ENCODE results near the gene BCR.

Gene BCR

DNA sequence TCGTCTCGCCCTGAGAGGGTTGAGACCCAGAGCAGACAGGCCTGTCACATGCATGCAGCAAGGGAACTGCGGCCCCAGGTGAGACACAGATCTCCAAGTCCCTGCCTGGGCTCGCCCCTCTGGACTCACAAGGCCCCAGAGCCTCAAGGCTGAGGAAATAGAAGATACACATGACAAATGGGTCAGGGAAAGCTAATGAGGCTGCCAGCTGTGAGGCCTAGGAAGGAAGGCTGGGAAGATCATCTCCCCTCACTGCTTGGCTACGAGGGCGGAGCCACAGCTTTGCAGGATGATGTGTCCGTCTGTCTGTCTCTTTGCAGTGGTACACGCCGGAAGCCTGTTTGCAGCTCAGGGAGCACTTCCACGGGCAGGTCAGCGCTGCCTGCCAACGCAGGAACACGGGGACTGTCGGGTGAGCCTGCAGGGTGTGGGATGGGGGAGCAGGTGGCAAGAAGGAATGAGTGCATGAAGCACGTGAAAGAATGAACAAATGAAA, 30.5 kb upstream of the BCR start:
- no peak for DNase-seq (ENCODE audit: low read depth, low spot score)
- H3K27ac ChIP-seq: no peak overlapping the region

DNA sequence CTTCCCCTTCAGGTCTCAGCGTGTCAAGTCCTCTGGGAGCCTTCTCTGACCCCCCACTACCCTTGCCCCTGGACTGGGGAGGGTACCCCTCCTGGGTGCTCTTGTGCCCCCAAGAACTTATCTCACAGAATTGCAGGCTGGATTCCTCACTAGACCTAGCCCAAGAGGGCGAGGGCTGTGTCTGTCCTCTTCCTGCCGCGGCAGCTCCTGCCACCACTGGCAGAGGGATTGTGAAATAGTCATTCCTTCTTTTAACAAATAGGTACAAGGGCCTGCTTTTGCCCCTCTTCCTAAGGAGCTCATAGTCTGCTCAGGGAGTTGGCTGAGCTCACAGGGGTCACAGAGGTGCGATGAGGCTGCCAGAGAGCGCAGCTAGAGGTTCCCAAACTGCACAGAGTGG, 29.5 kb upstream of the BCR start:
- H3K27ac ChIP-seq: no peak overlapping the region
- no peak for DNase-seq (ENCODE audit: low read depth, low spot score)

DNA sequence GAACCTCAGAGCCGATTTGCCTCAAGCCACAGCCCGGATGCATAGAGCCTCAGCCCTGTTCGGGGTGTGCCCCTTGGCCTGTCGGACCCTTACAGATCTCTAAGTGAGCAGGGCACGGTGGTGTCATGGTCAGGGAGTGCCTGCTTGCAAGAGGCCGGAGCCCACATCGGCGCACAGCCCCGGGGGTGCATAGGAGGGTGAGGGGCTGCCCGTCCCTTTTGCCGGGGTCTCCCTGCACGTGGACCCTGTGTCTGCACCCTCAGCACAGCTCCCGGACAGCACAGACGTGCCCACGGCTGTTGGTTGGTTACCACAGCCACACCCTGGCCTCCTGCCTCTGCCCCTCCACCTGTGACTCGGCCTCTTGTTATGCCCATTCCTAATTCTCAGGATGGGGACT, 28.5 kb upstream of the BCR start:
- no peak overlapping the region for H3K27ac ChIP-seq
- DNase-seq (ENCODE audit: low read depth, low spot score): no peak

DNA sequence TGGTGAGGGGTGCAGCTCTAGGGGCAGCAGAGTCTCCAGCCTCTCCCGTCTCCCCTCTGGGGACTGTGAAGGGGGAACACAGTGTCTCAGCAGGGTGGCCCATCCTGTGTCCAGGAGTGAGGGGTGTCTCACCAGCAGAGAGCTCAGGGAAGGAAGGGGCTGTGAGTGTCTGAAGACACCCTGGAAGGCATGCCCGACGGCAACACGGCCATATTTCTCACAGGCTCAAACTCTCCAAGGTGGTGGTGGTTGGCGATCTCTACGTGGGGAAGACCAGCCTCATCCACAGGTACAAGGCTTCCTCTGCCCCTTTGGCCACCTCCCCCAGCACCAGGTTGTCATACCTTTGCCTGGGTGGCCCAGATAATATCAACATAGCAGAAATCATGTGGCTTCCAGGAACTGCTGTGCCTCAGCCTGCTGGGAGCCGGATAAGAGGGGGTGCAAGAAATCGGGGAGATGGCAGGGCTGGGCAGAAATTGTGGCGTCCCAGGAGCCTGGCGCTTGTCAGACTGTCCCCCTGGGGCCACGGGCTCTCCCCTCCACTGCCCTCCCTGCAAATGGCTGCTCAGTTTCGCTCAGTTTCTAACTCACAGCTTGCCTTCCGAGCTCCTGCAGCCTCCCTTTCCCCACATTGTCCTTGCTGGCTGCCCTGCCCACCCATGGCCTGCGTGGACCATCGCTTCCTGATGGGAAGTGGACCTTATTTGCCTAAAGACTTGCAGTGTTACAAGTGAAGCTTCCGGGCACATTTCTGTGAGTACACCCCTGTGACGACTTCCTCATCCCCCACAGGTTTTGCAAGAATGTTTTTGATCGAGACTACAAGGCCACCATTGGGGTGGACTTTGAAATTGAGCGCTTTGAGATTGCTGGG, 27.8 kb upstream of the BCR start:
- DNase-seq (ENCODE audit: low read depth, low spot score): no peak
- no peak overlapping the region for H3K27ac ChIP-seq

DNA sequence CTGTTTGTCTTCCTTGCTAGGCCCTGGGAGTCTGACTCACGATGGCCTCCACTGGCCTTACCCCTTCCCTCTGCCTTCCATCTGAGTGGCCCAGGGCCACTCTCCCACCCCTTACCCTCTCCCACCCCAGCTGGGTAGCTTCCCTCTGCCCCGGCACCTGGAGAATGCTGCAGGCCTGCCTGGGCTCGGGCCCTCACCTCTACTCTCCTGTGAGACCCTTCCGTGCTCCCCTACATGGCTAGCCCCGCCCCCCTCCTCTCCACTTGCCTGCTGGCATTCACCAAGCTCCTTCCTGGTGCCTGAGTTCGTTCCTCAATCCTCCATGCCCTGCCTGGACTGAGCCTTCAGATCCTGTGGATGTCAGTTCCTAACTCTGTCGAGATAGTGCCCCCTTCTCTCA, 26.3 kb upstream of the BCR start:
- no peak for DNase-seq (ENCODE audit: low read depth, low spot score)
- no peak overlapping the region for H3K27ac ChIP-seq

DNA sequence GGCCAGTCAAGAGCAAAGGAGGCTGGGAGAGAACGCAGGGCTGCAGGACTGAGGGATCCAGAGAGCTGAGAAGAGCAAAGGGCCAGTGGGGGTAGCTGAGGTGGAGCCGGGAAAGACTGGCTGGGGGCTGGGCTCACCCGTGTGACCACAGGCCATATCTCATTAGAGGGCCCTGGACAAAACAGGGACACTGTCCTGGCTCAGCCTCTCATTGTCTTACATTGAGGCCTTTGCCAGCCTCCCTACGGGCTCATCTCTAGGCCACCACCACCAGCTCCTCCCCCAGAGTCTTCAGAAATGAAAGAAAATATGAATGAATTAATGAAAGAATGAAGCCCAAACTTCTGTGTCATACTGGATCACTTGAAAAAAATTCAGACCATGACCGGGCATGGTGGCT, 25.8 kb upstream of the BCR start:
- DNase-seq (ENCODE audit: low read depth, low spot score): no peak
- H3K27ac ChIP-seq: no peak overlapping the region

DNA sequence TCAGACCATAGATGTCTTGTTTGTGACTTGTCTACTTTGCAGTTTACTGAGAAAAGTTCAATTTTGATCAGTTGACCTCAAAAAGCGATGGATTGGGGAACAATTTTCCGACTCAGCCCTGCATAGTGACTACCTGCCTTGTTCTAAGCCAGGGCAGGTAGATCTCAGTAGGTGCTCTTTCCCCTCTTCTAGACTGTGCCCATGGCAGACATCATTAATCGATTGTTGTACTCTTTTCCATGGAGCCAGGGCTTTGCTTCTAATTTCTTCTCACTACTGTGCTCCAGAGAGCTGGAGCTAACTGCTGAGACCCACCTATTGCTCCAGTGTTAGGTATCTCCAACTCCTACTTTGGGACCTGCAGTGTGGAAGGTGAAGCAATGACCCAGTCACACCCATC, 25.2 kb upstream of the BCR start:
- no peak overlapping the region for H3K27ac ChIP-seq
- no peak for DNase-seq (ENCODE audit: low read depth, low spot score)

DNA sequence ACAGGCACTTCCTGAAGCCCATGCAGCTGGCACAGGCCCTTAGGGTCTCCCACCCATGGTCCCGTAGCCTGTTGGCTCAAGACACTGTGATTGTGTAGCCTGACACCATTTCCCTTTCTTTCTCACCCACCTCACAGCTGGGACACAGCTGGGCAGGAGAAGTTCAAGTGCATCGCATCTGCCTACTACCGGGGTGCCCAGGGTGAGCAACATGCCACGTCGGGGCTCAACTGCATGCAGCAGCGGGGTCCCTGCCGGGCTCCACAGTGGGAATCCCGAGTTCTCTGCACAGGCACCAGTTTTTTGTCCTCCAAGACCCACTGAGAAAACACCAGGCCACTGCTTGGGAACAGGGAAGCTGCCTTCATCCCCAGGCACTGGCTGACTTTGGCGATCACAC, 24.5 kb upstream of the BCR start:
- no peak for DNase-seq (ENCODE audit: low read depth, low spot score)
- no peak overlapping the region for H3K27ac ChIP-seq

DNA sequence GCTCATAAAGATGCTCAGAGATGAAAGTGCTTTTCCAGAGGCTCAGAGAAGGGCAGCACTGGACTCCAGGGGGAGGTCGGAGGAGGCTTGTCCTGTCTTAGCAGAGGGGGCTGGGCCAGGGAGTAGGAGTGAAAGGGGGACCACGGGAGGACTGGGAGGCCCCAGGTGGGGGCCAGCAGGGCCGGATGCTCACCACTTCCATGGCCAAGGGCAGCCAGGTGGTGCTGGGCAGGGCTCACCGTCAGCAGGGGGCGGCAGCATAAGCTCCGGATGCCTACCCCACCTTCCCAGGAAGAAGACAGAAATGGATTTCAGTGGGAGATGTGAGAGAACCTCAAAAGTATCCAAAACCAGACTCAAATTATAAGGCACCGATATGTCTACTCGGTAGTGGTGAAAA, 24.0 kb upstream of the BCR start:
- no peak overlapping the region for H3K27ac ChIP-seq
- DNase-seq (ENCODE audit: low read depth, low spot score): no peak

DNA sequence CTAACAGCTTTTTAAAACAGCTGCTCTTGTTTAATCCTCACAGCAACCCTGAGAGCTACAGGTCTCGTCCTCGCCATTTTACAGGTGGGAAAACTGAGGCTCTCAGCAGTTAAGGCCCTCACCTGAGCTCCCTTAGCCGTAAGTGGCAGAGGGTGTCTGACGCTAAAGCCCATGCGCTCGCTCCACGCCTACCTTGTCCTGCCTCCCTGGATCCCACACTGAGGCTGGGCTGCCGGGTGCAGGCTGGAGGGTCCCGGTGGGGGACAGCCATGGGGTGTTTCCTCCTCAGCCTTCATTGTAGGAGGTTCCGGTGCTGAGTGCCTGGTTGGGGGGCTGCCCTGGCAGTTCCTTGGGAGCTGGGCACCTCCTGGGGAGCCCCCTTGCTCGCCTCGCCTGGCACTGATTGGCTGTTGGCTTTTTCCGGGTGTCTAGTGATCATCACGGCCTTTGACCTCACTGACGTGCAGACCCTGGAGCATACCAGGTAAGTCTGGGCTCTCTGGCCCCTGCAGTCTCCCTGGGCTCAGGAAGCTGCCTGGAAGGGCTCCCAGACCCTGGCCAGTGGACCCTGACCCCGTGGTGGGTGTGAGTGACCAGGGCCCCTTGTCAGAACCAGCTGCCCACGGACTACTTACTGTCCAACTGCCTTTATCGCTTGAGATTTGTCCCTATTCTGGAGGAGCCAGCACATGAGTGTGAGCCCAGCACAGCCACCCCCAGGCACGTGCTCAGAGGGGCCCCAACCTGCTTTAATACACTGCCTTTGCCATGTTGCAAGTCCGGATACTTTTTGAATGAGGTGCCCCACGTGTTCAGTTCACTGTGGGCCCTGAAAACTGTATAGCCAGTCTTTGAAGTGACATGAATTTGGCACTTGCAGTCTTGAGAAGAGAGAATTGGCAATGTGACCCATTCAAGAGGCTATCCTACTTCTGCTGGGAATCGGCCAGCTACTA, 22.5 kb upstream of the BCR start:
- H3K27ac ChIP-seq: no peak overlapping the region
- DNase-seq (ENCODE audit: low read depth, low spot score): no peak

DNA sequence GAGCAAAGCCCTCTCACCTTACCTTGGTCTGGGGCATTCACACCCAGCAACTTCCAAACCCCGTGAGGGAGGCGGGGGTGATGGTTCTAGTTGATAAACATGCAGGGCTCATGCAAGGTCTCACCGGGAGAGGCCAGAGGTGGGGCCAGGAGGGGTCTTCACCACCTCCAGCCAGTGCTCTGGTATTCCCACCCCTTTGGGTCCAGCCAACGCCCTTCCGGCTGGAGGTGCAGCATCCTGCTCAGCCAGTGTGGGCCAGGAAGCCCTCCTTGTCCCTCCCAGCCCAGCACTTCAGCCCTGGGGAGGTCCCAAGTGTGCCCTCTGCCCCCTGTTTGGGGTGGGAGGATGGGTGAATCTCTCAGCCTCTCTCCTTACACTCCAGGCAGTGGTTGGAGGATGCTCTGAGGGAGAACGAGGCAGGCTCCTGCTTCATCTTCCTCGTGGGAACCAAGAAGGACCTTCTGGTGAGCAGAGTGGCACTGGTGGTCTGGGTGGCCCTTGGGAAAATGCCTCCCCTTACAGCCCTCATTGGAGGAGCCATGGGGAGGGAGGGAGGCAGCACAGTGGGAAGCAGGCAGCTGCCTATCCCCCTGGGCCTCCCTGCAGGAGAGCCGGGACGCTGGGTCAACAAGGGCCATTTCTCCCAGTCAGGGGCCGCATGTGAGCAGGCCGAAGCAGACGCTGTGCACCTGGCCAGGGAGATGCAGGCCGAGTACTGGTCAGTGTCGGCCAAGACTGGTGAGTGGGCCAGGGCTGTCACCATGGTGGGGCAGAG, 21.6 kb upstream of the BCR start:
- no peak for DNase-seq (ENCODE audit: low read depth, low spot score)
- H3K27ac ChIP-seq: no peak overlapping the region

DNA sequence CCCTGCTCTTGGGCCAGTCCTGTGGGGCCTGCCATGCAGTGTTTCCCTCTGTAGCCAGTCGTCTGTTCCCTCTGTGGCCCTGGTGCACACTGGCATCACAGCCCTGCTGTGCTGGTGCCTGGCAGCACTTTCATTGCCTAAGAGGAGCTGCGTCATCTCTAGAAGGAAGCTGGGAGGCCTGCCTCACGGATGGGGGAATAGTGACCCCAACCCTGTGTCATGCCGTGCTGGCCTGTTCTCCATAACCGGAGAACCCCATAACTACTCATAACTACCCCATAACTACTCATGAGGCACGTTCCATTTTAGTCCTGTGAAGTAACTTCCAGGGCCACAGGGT, 21.0 kb upstream of the BCR start:
- H3K27ac ChIP-seq: no peak overlapping the region
- no peak for DNase-seq (ENCODE audit: low read depth, low spot score)

DNA sequence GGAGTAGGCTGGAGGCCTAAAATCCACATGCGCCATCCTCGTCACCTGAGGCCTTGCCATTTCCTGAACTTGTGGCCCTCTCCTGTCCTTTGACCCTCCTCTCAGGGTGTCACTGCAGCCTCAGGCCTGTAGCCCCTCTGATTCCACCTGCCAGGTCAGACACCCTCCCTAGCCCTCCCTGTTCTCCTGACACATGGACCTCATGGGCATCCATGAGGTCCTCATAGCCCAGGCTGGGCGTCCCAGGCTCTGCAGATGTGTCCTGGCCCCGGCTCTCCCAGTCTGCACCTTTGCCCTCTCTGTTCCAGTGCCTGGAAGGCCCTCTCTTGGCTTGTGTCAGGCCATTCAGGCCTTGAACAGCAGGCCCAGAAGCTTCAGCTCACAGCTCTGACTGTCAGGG, 19.3 kb upstream of the BCR start:
- no peak for DNase-seq (ENCODE audit: low read depth, low spot score)
- H3K27ac ChIP-seq: no peak overlapping the region

DNA sequence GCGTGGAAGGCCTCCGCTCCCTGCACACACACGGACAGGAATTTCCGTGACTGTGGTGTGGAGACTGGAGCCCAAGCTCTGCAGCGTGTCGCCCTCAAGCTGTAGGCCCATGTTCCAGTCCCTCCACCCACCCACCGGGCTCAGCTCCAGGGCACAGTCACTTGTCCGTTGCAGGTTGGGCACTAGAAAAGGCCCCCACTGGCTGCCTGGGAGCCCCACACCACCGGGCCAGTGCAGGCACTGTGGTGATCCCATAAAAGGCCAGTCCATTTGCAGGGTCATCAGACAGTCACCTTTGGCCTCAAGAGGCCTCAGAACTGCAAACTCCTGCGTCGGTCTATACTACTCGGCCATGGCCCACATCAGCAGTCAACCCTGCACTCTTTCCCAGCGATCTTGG, 18.7 kb upstream of the BCR start:
- DNase-seq (ENCODE audit: low read depth, low spot score): no peak
- H3K27ac ChIP-seq: no peak overlapping the region

DNA sequence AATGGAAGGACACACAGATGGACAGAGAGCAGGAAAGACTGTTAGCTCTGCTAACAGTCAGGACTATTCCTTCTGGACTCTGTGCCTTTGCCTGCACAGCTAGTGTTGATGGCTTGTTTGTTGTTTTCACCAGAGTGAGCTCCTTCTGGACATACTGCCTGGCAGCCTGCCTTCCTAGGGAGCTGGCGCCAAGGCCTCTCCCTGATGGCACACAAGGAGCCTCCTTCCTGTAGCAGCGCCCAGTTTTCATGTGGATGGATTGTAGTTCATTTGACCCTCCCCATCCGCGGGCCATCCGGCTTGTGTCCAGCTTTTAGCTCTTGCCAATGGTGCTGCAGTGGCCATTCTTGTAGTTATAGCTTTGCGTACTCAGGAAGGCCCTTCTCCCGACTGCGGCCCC, 16.6 kb upstream of the BCR start:
- no peak for DNase-seq (ENCODE audit: low read depth, low spot score)
- no peak overlapping the region for H3K27ac ChIP-seq

DNA sequence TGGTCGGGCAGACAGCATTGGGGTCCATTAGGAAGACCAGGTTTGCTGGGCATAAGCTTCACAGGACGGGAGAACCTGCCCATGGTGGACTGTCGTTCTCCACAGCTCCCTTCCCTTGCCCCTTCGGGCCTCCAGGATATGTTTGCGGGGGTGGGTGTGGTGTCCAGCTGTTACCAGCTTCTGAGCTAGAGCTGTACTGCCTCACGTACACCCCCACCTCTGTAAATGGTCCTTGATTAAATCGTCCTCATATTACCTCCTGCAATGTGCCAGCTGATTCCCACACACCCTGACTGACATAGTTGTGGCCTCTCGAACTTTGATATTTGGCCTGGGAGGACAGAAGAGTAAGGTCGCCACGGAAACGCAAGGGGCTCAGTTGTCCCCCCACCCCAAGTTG, 16.2 kb upstream of the BCR start:
- DNase-seq (ENCODE audit: low read depth, low spot score): no peak
- no peak overlapping the region for H3K27ac ChIP-seq

DNA sequence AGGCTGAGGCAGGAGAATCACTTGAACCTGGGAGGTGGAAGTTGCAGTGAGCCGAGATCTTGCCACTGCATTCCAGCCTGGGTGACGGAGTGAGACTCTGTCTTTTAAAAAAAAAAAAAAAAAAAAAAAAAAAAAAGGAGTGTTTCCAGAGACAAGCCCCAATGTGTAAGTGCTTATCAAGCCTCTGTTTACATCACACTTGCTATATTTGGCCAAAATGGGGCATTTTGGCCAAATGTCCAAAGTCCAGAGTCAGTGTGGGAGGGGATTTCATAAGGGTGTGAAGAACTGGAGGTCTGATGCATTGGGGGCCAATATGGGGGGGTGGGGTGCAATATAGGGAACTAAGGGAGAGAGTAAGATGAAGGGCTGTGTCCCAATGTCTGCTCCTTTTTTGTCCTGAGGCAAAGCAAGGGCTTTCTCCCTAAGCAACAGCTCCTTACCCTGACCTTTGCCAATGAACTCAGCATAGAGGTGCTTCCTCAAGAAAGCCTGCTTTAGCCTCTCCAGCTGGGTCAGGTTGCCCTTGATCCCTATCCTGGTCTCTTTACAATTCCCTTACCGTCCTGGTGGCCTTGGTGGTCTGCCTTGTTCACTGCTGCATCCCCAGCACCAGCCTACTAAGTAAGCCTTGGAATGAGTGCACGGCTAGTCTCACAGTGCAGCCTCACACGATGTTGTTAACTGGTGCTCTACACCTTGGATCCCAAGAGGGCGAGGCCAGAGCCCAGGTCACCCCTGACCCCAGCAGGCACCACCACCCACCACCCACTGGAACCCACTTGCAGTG, 14.1 kb upstream of the BCR start:
- DNase-seq (ENCODE audit: low read depth, low spot score): no peak

DNA sequence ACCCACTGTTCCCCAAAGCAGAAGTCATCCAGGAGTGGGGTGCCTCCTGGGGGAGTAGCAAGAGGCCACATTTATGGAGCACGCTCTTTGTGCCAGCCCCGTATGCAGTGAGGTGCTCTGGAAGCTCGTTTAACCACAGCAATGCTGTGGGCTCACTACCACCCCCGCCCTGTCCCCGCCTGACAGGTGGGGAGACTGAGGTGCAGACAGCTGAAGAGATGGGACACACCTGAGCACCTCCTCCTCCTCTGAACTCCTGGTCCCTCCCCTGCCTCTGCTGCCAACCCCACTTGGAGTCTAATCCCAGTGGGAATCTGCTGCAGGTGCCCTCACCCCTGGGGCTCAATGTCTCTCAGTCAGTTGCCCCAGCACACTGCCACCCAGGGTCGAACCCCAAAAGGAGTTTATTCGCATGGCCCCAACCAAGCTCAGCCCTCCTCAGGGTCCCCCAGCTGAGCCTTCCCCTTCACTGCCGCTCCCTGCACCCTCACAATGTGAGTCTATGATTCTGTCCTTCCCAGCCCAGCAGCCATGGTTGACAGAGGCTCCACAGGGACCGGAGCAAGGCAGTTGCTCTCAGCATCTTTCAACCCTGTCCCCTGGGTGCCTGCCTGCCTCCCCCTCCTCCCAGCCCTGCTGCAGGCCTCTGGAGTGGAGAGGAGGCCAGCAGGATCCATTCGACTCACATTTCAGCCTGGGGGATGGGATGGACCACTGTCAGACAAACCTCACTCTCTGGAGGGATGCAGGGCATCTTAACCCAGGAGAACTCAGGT, 13.3 kb upstream of the BCR start:
- H3K27ac ChIP-seq: no peak overlapping the region
- DNase-seq (ENCODE audit: low read depth, low spot score): no peak

More for the DNA sequence above, 14.1 kb upstream of the BCR start:
- H3K27ac ChIP-seq: no peak overlapping the region

DNA sequence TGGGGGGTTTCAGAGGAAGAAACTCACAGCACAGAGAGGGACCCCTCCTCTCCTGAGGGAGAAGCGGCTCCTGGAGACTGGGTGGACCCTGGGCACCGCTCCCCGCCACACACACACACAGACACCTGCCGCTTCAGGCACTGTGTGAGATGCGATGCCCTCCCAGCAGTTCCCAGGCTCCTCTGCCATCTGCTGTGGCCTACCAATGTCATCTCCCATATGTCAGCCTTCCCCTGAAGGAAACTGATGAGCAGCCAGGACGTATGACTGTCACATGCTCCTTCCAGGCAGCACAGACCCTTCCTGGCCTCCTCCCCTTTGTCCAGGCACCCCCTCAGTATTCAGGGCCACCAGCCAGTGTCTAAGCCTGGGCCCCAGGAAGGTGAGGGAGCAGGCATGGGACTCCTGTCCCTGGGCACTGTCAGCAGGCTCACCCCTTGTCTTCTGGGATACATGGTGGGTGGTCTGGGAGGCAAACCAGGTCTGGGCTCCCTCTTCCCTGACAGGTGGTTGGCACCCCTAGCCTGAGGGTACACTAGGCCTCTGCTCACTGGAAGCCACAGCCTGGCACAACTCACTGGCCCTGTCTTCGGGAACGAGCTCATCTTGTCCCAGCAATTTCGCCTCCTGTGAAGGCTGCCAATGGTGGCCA, 11.8 kb upstream of the BCR start:
- no peak overlapping the region for H3K27ac ChIP-seq
- DNase-seq (ENCODE audit: low read depth, low spot score): no peak
